ENCODE measurements around the gene SPPL2C.

The SPPL2C gene

GRCh38 chr17:45844695-45845375 is at the start of gene SPPL2C:
Gene SPPL2C, plus strand, starts transcription at chr17:45844881. Its CDS starts 26 bp downstream, at chr17:45844907.
- no peak for DNase-seq

GRCh38 chr17:45800816-45801215 is 43.9 kb upstream of the SPPL2C start:
- DNase-seq: no peak

- DNase-seq: no peak
These were observed 43.3 kb upstream of the SPPL2C start for GRCh38 chr17:45801421-45801820.

- no peak for DNase-seq
These were observed 35.8 kb upstream of the SPPL2C start for GRCh38 chr17:45808845-45809244.

- DNase-seq: no peak
These were observed 35.2 kb upstream of the SPPL2C start for GRCh38 chr17:45809499-45809898.

- no peak for DNase-seq
These were observed 32.6 kb upstream of the SPPL2C start for GRCh38 chr17:45812102-45812501.

- no peak for DNase-seq
These were observed 31.5 kb upstream of the SPPL2C start for GRCh38 chr17:45813048-45813725.

GRCh38 chr17:45814622-45815606 is 29.8 kb upstream of the SPPL2C start:
- no peak for DNase-seq

GRCh38 chr17:45815752-45816151 is 28.9 kb upstream of the SPPL2C start:
- DNase-seq: no peak

- no peak for DNase-seq
These were observed 26.6 kb upstream of the SPPL2C start for GRCh38 chr17:45818041-45818440.

- DNase-seq: no peak
These were observed 26.0 kb upstream of the SPPL2C start for GRCh38 chr17:45818699-45819098.

- DNase-seq: no peak
These were observed 25.0 kb upstream of the SPPL2C start for GRCh38 chr17:45819632-45820031.

GRCh38 chr17:45820052-45820780 is 24.5 kb upstream of the SPPL2C start:
- no peak for DNase-seq

- no peak for DNase-seq
These were observed 23.5 kb upstream of the SPPL2C start for GRCh38 chr17:45821147-45821546.

- DNase-seq: no peak
These were observed 21.1 kb upstream of the SPPL2C start for GRCh38 chr17:45823598-45823997.

GRCh38 chr17:45824475-45824874 is 20.2 kb upstream of the SPPL2C start:
- no peak for DNase-seq

GRCh38 chr17:45824901-45825492 is 19.7 kb upstream of the SPPL2C start:
- DNase-seq: no peak

GRCh38 chr17:45825792-45826191 is 18.9 kb upstream of the SPPL2C start:
- DNase-seq: no peak

- DNase-seq: no peak
These were observed 17.6 kb upstream of the SPPL2C start for GRCh38 chr17:45826919-45827588.

- no peak for DNase-seq
These were observed 16.5 kb upstream of the SPPL2C start for GRCh38 chr17:45828171-45828570.

GRCh38 chr17:45828582-45829133 is 16.0 kb upstream of the SPPL2C start:
- no peak for DNase-seq
